Ishikawa (cell line): ENCODE results near the gene STX19.

Experiments
- CREB1 ChIP-seq: IDR thresholded peaks from 2 replicates; pipeline ENCODE4 v1.6.1; 2012; ENCODE audit warnings: low read depth
- RAD21 ChIP-seq: IDR thresholded peaks from 2 replicates; pipeline ENCODE4 v1.6.1; 2012; ENCODE audit warnings: low read depth
- TAF1 ChIP-seq: IDR thresholded peaks from 2 replicates; pipeline ENCODE4 v1.6.1; 2012; ENCODE audit warnings: low read depth, mild to moderate bottlenecking
- TCF12 ChIP-seq: IDR thresholded peaks from 2 replicates; pipeline ENCODE4 v1.6.1; 2012; ENCODE audit warnings: low read depth

The STX19 gene

GRCh38 chr3:93969443-93969842 is 59.0 kb downstream of the STX19 start:
- TF ChIP-seq TCF12 (no peak), RAD21 (no peak), CREB1 (no peak), TAF1 (no peak)
